HG03439 (cell line): Measurements from ENCODE around the gene MIP.
"Not testable (repeated sequence)": the region's sequence is repeated elsewhere in the genome, so short reads cannot be mapped to it uniquely, and the experiment has no call there.

Source experiments
- ATAC-seq: cut with Tn5 transposase; IDR thresholded peaks from one replicate; pipeline ENCODE4 v1.9.1; 2021; ENCODE audit warnings: mild to moderate bottlenecking, moderate library complexity; ENCODE audit not compliant: unreplicated experiment

MIP gene

GRCh38 chr12:56411781-56412639, 42.4 kb downstream of the MIP start:
- ATAC-seq, result no peak

GRCh38 chr12:56410768-56411167, 43.7 kb downstream of the MIP start:
- ATAC-seq, result no peak

GRCh38 chr12:56408799-56409417, 45.5 kb downstream of the MIP start:
- ATAC-seq, result no peak

- ATAC-seq, result not testable (repeated sequence)
These were observed 50.2 kb downstream of the MIP start for GRCh38 chr12:56404227-56404626.

- ATAC-seq, result not testable (repeated sequence)
These were observed 52.8 kb downstream of the MIP start for GRCh38 chr12:56401612-56402011.

GRCh38 chr12:56401125-56401524, 53.3 kb downstream of the MIP start:
- ATAC-seq, result not testable (repeated sequence)
